Suprapubic skin (tissue), 4 donors: ENCODE data around the gene GPN2. TPM values are rescaled to one million over a fixed set of nuclear protein-coding genes. Genes with fewer than 3 reads are reported as not detected.
"Not testable (repeated sequence)": the region's sequence is repeated elsewhere in the genome, so short reads cannot be mapped to it uniquely, and the experiment has no call there.

Source experiments
- DNase-seq, 2 donors: peaks; one replicate each; pipeline ENCODE4 v3.0.0-alpha.2; 2019; ENCODE audit warnings: low spot score in 2 of 2
- H3K27ac ChIP-seq: fragments of 200-600 bp; sonication (generic); one replicate; pipeline ENCODE4 v1.5.1; 2019
- H3K27me3 ChIP-seq: fragments of 200-600 bp; sonication (generic); one replicate; pipeline ENCODE4 v1.5.1; 2019
- H3K36me3 ChIP-seq: fragments of 200-600 bp; sonication (generic); one replicate; pipeline ENCODE4 v1.5.1; 2019
- H3K4me1 ChIP-seq: fragments of 200-600 bp; sonication (generic); one replicate; pipeline ENCODE4 v1.5.1; 2019
- H3K4me3 ChIP-seq: fragments of 200-600 bp; sonication (generic); one replicate; pipeline ENCODE4 v1.5.1; 2019; ENCODE audit warnings: mild to moderate bottlenecking
- H3K9me3 ChIP-seq: fragments of 200-600 bp; sonication (generic); one replicate; pipeline ENCODE4 v1.5.1; 2019
- CTCF ChIP-seq, 2 donors: fragments of 200-600 bp in 1 of 2; fragments of 450-650 bp in 1 of 2; sonication (generic) in 1 of 2; IDR thresholded peaks; one replicate each; pipeline ENCODE4 v1.5.1; 2016 to 2019; ENCODE audit warnings: antibody characterized with exemption in 2 of 2, mild to moderate bottlenecking in 1 of 2, moderate library complexity in 1 of 2
- EP300 ChIP-seq: sonication (generic); formaldehyde crosslinking; IDR thresholded peaks from one replicate; pipeline ENCODE4 v1.6.1; 2017; ENCODE audit warnings: antibody characterized with exemption
- POLR2A ChIP-seq, 2 donors: fragments of 450-650 bp; IDR thresholded peaks; one replicate each; pipeline ENCODE4 v1.6.1; 2017; ENCODE audit warnings: antibody characterized with exemption in 2 of 2, mild to moderate bottlenecking in 2 of 2, moderate library complexity in 2 of 2
- POLR2AphosphoS5 ChIP-seq, 3 donors: sonication (generic); formaldehyde crosslinking; IDR thresholded peaks; one replicate each; pipeline ENCODE4 v1.6.1; 2017; ENCODE audit warnings: antibody characterized with exemption in 3 of 3
- WGBS: methylation state at CpG from one replicate; pipeline ENCODE4 v1.1.5; 2018; 5-methylcytosine and 5-hydroxymethylcytosine counted together
- total RNA-seq, 4 donors: library from RNA; depleted of rRNA; stranded (reverse); fragments of >200 nt; gene quantifications; one replicate each; pipeline ENCODE4 v1.1.0, GENCODE V29; 2016

The GPN2 gene
- total RNA-seq, 4 donors from 2014 or later: 13.2 to 25.3 (median 18.8) TPM

GRCh38 chr1:26853156-26853555 lies 36.9 kb downstream of the GPN2 start:
- peak; percentile 93 to 94 for DNase-seq
- WGBS: 4% methylated on average over 3 of the region's 3 CpGs
- TF ChIP-seq CTCF (IDR thresholded peaks at IDR 0.05) (peak; percentile 69 to 77), EP300 (no peak), POLR2AphosphoS5 (IDR thresholded peaks at IDR 0.05) (peak in 1 of 3 donors; percentile 32), POLR2A (IDR thresholded peaks at IDR 0.05) (no peak)

GRCh38 chr1:26852701-26853100 lies 37.4 kb downstream of the GPN2 start:
- Histone ChIP-seq H3K9me3 (no peaks in the 10 kb centered on the region), H3K27ac (peak overlapping the region; percentile 83), H3K4me1 (peaks cover 74% of the 10 kb centered on the region), H3K4me3 (no peak overlapping the region), H3K27me3 (no peaks in the 10 kb centered on the region), H3K36me3 (peaks cover 47% of the 10 kb centered on the region)
- WGBS: 69% methylated on average over 9 of the region's 9 CpGs
- TF ChIP-seq POLR2AphosphoS5 (IDR thresholded peaks at IDR 0.05) (no peak), EP300 (no peak), POLR2A (IDR thresholded peaks at IDR 0.05) (no peak), CTCF (IDR thresholded peaks at IDR 0.05) (no peak)
- DNase-seq: no peak

More at GRCh38 chr1:26853156-26853555, 36.9 kb downstream of the GPN2 start:
- Histone ChIP-seq H3K27ac (peak overlapping the region; percentile 83), H3K4me1 (peaks cover 77% of the 10 kb centered on the region), H3K4me3 (no peak overlapping the region), H3K9me3 (no peaks in the 10 kb centered on the region), H3K27me3 (no peaks in the 10 kb centered on the region), H3K36me3 (peaks cover 47% of the 10 kb centered on the region)

GRCh38 chr1:26851106-26851684 lies 38.9 kb downstream of the GPN2 start:
- DNase-seq: no peak
- no peak overlapping the region for H3K4me3 ChIP-seq
- peaks cover 55% of the 10 kb centered on the region for H3K36me3 ChIP-seq
- TF ChIP-seq POLR2AphosphoS5 (IDR thresholded peaks at IDR 0.05) (no peak), CTCF (IDR thresholded peaks at IDR 0.05) (no peak), POLR2A (IDR thresholded peaks at IDR 0.05) (no peak), EP300 (no peak)
- no peaks in the 10 kb centered on the region for H3K27me3 ChIP-seq
- WGBS: 60% methylated on average over 9 of the region's 12 CpGs
- peaks cover 59% of the 10 kb centered on the region for H3K4me1 ChIP-seq
- no peaks in the 10 kb centered on the region for H3K9me3 ChIP-seq
- H3K27ac ChIP-seq: no peak overlapping the region

GRCh38 chr1:26848941-26849774 lies 40.9 kb downstream of the GPN2 start:
- Histone ChIP-seq H3K4me3 (no peak overlapping the region), H3K27me3 (no peaks in the 10 kb centered on the region), H3K36me3 (peaks cover 57% of the 10 kb centered on the region), H3K9me3 (no peaks in the 10 kb centered on the region), H3K27ac (peak overlapping the region; percentile 67), H3K4me1 (peaks cover 40% of the 10 kb centered on the region)
- DNase-seq: no peak
- 35% methylated on average over 9 of the region's 10 CpGs for WGBS
- TF ChIP-seq EP300 (no peak), CTCF (IDR thresholded peaks at IDR 0.05) (no peak), POLR2AphosphoS5 (IDR thresholded peaks at IDR 0.05) (no peak), POLR2A (IDR thresholded peaks at IDR 0.05) (no peak)

GRCh38 chr1:26848499-26848898 lies 41.6 kb downstream of the GPN2 start:
- Histone ChIP-seq H3K9me3 (no peaks in the 10 kb centered on the region), H3K4me1 (peaks cover 34% of the 10 kb centered on the region), H3K27me3 (no peaks in the 10 kb centered on the region), H3K4me3 (no peak overlapping the region), H3K27ac (peak overlapping the region; percentile 67), H3K36me3 (peaks cover 64% of the 10 kb centered on the region)
- DNase-seq: no peak
- WGBS: 87% methylated on average over 9 of the region's 10 CpGs
- TF ChIP-seq EP300 (no peak), CTCF (IDR thresholded peaks at IDR 0.05) (no peak), POLR2A (IDR thresholded peaks at IDR 0.05) (no peak), POLR2AphosphoS5 (IDR thresholded peaks at IDR 0.05) (no peak)

GRCh38 chr1:26847826-26848225 lies 42.3 kb downstream of the GPN2 start:
- Histone ChIP-seq H3K4me1 (peaks cover 27% of the 10 kb centered on the region), H3K36me3 (peaks cover 69% of the 10 kb centered on the region)
- not testable (repeated sequence) for DNase-seq, H3K27ac ChIP-seq, H3K9me3 ChIP-seq, H3K4me3 ChIP-seq, H3K27me3 ChIP-seq
- WGBS: 75% methylated on average over 6 of the region's 6 CpGs
